CD14-positive monocyte (primary cell): ENCODE measurements around the gene MADD. TPM values are rescaled to one million over a fixed set of nuclear protein-coding genes. Genes with fewer than 3 reads are reported as not detected.

Source experiments
- DNase-seq, 3 donors: peaks; one replicate each; pipeline ENCODE4 v3.0.0-alpha.2; 2011 to 2022
- H2AFZ ChIP-seq: 2 replicates; pipeline ENCODE4 v1.6.0; 2012; ENCODE audit warnings: mild to moderate bottlenecking, low read depth, low read length, inconsistent platforms; ENCODE audit not compliant: insufficient read depth, poor library complexity, severe bottlenecking
- H3K27ac ChIP-seq, 2 donors: 1 replicate in 1 of 2; 2 replicates in 1 of 2; pipeline ENCODE4 v1.5.1; 2012 to 2013; ENCODE audit warnings: low read length in 2 of 2, control low read depth in 1 of 2, inconsistent platforms in 1 of 2, low read depth in 1 of 2, mild to moderate bottlenecking in 1 of 2
- H3K27me3 ChIP-seq, 2 donors: one replicate each; pipeline versions ENCODE4 v1.6.0 to v1.6.1; 2011 to 2013; ENCODE audit warnings: low read length in 2 of 2; ENCODE audit not compliant: control insufficient read depth in 2 of 2, insufficient read depth in 2 of 2
- H3K36me3 ChIP-seq, 2 donors: replicated peaks in 1 of 2; 1 replicate in 1 of 2; 2 replicates in 1 of 2; pipeline versions ENCODE4 v1.5.1 to v1.6.1; 2012 to 2013; ENCODE audit warnings: low read length in 2 of 2, control low read depth in 1 of 2, inconsistent platforms in 1 of 2, mild to moderate bottlenecking in 1 of 2; ENCODE audit not compliant: insufficient read depth in 2 of 2, control insufficient read depth in 1 of 2
- H3K4me1 ChIP-seq, 2 donors: 1 replicate in 1 of 2; 2 replicates in 1 of 2; pipeline versions ENCODE4 v1.5.1 to v1.6.1; 2012 to 2013; ENCODE audit warnings: low read length in 2 of 2, control low read depth in 1 of 2, inconsistent platforms in 1 of 2, mild to moderate bottlenecking in 1 of 2, moderate library complexity in 1 of 2; ENCODE audit not compliant: insufficient read depth in 2 of 2, control insufficient read depth in 1 of 2
- H3K4me2 ChIP-seq: replicated peaks from 2 replicates; pipeline ENCODE3; 2012; ENCODE audit warnings: low read length, moderate library complexity, mild to moderate bottlenecking; ENCODE audit not compliant: poor library complexity, severe bottlenecking; ENCODE audit errors: extremely low read depth
- H3K4me3 ChIP-seq, 3 experiments: fragments of 200-600 bp in 1 of 3; sonication (generic) in 1 of 3; replicated peaks in 1 of 3; 1 replicate in 2 of 3; 2 replicates in 1 of 3; pipeline ENCODE4 v1.5.1; 2011 to 2013; ENCODE audit warnings: low read length in 3 of 3, mild to moderate bottlenecking in 3 of 3, control low read depth in 2 of 3, low read depth in 2 of 3, inconsistent platforms in 1 of 3, moderate library complexity in 1 of 3
- H3K79me2 ChIP-seq: 2 replicates; pipeline ENCODE4 v1.6.0; 2012; ENCODE audit warnings: mild to moderate bottlenecking, control low read depth, inconsistent platforms, low read length, moderate library complexity; ENCODE audit not compliant: insufficient read depth
- H3K9ac ChIP-seq: 2 replicates; pipeline ENCODE4 v1.6.0; 2017; ENCODE audit warnings: low read length, mild to moderate bottlenecking; ENCODE audit not compliant: insufficient read depth, poor library complexity, severe bottlenecking
- H3K9me3 ChIP-seq, 2 donors: replicated peaks in 1 of 2; 1 replicate in 1 of 2; 2 replicates in 1 of 2; pipeline versions ENCODE4 v1.5.1 to v1.6.1; 2012 to 2013; ENCODE audit warnings: low read length in 2 of 2, control low read depth in 1 of 2; ENCODE audit not compliant: control insufficient read depth in 1 of 2, insufficient read depth in 1 of 2
- H4K20me1 ChIP-seq: 2 replicates; pipeline ENCODE4 v1.6.0; 2012; ENCODE audit warnings: mild to moderate bottlenecking, low read length, control low read depth, moderate library complexity; ENCODE audit not compliant: insufficient read depth
- H3K27ac Mint-ChIP-seq, 7 donors: one replicate each; pipeline ENCODE4 v1.8.0; 2020; ENCODE audit warnings: mild to moderate bottlenecking in 7 of 7, mixed read lengths in 7 of 7, moderate library complexity in 6 of 7, inconsistent platforms in 2 of 7
- H3K27me3 Mint-ChIP-seq, 3 donors: one replicate each; pipeline ENCODE4 v1.8.0; 2021 to 2022; ENCODE audit warnings: low read depth in 3 of 3, mild to moderate bottlenecking in 3 of 3, mixed read lengths in 3 of 3, moderate library complexity in 3 of 3, inconsistent platforms in 1 of 3
- H3K36me3 Mint-ChIP-seq, 2 donors: one replicate each; pipeline ENCODE4 v1.8.0; 2020; ENCODE audit warnings: mixed read lengths in 2 of 2, inconsistent platforms in 1 of 2, mild to moderate bottlenecking in 1 of 2
- H3K4me1 Mint-ChIP-seq: one replicate; pipeline ENCODE4 v1.8.0; 2020; ENCODE audit warnings: mild to moderate bottlenecking, mixed read lengths
- H3K4me3 Mint-ChIP-seq, 2 donors: one replicate each; pipeline ENCODE4 v1.8.0; 2020; ENCODE audit warnings: mild to moderate bottlenecking in 2 of 2, mixed read lengths in 2 of 2, moderate library complexity in 1 of 2
- H3K9me3 Mint-ChIP-seq, 7 donors: one replicate each; pipeline ENCODE4 v1.8.0; 2020 to 2022; ENCODE audit warnings: mixed read lengths in 7 of 7, mild to moderate bottlenecking in 6 of 7, moderate library complexity in 6 of 7, inconsistent platforms in 2 of 7
- CTCF ChIP-seq: fragments of 200-600 bp; IDR thresholded peaks from one replicate; pipeline ENCODE4 v1.8.0; 2022; ENCODE audit warnings: antibody characterized with exemption, mild to moderate bottlenecking
- WGBS: methylation state at CpG from one replicate; pipeline ENCODE4 v1.1.5; 2013; ENCODE audit warnings: missing lambda C conversion rate; ENCODE audit not compliant: insufficient coverage; 5-methylcytosine and 5-hydroxymethylcytosine counted together
- intact Hi-C, 2 donors: fragments of 100-400 bp; cut with micrococcal nuclease; formaldehyde crosslinking; loops; one replicate each; pipeline versions ENCODE4 v1.15.0 to v1.15.1; 2023
- polyA plus RNA-seq, 3 donors: library from polyadenylated mRNA; depleted of rRNA in 1 of 3; unstranded in 2 of 3; stranded (reverse) in 1 of 3; fragments of 300-500 nt in 2 of 3; fragments of >200 nt in 1 of 3; fragmentation: Illumina TruSeq in 2 of 3; gene quantifications; 1 replicate in 2 of 3; 2 replicates in 1 of 3; pipeline ENCODE4 v1.2.3, GENCODE V29; 2012 to 2021

MADD gene
- polyA plus RNA-seq, 3 donors = 6.4 to 58.1 (median 12.2) TPM

- intact Hi-C loops = loop anchor here in 1 of 2 donors (5.0 kb wide), 1 partner anchor 81 kb away; no protein-coding TSS in a partner anchor
- Histone ChIP-seq H3K36me3 (peaks cover 5 to 20% of the 10 kb centered on the region in 2 donors), H3K9ac (no peak overlapping the region), H3K4me2 (no peak overlapping the region), H3K79me2 (no peaks in the 10 kb centered on the region), H4K20me1 (peaks cover 24% of the 10 kb centered on the region), H3K4me3 (no peak overlapping the region), H3K27me3 (no peaks in the 10 kb centered on the region), H3K9me3 (no peaks in the 10 kb centered on the region), H3K27ac (no peak overlapping the region), H2AFZ (no peak overlapping the region), H3K4me1 (peaks cover 0 to 6% of the 10 kb centered on the region in 2 donors)
- no peaks in the 10 kb centered on the region for H3K27me3 Mint-ChIP-seq
- no peak for TF ChIP-seq CTCF
- peaks cover 8% of the 10 kb centered on the region for H3K4me1 Mint-ChIP-seq
- WGBS = 92% methylated on average over 16 of the region's 21 CpGs
- DNase-seq = peak in 1 of 3 donors; percentile 3
- H3K9me3 Mint-ChIP-seq = no peaks in the 10 kb centered on the region
- H3K36me3 Mint-ChIP-seq = peaks cover 39 to 64% of the 10 kb centered on the region in 2 donors
- H3K4me3 Mint-ChIP-seq = no peak overlapping the region
- peak overlapping the region in 3 of 7 donors; percentile 8 to 41 (median 13) for H3K27ac Mint-ChIP-seq
These were observed 61.7 kb downstream of the MADD start for GRCh38 chr11:47331454-47332302.

GRCh38 chr11:47332303-47332711, 62.4 kb downstream of the MADD start:
- Histone ChIP-seq H2AFZ (no peak overlapping the region), H3K27ac (no peak overlapping the region), H3K36me3 (peaks cover 5 to 26% of the 10 kb centered on the region in 2 donors), H3K27me3 (no peaks in the 10 kb centered on the region), H3K79me2 (no peaks in the 10 kb centered on the region), H3K4me3 (no peak overlapping the region), H4K20me1 (peaks cover 24% of the 10 kb centered on the region), H3K9me3 (no peaks in the 10 kb centered on the region), H3K9ac (no peak overlapping the region), H3K4me1 (peaks cover 0 to 6% of the 10 kb centered on the region in 2 donors), H3K4me2 (no peak overlapping the region)
- WGBS = 95% methylated on average over 10 of the region's 13 CpGs
- peaks cover 36 to 64% of the 10 kb centered on the region in 2 donors for H3K36me3 Mint-ChIP-seq
- no peak overlapping the region for H3K4me3 Mint-ChIP-seq
- H3K27ac Mint-ChIP-seq = peak overlapping the region in 1 of 7 donors; percentile 8
- no peaks in the 10 kb centered on the region for H3K27me3 Mint-ChIP-seq
- DNase-seq = no peak
- H3K4me1 Mint-ChIP-seq = peaks cover 8% of the 10 kb centered on the region
- H3K9me3 Mint-ChIP-seq = no peaks in the 10 kb centered on the region
- intact Hi-C loops = loop anchor here in 1 of 2 donors (5.0 kb wide), 1 partner anchor 80 kb away; no protein-coding TSS in a partner anchor
- no peak for TF ChIP-seq CTCF
